ENCODE data around the gene MRGPRF. TPM values are rescaled to one million over a fixed set of nuclear protein-coding genes. Genes with fewer than 3 reads are reported as not detected.

The MRGPRF gene
- total RNA-seq, 2 donors from 2014 or later = not detected

- H3K4me3 Mint-ChIP-seq = no peak overlapping the region
- DNase-seq (ENCODE audit: low spot score) (no peak), ATAC-seq (no peak)
- H3K36me3 Mint-ChIP-seq = no peaks in the 10 kb centered on the region
- no peaks in the 10 kb centered on the region for H3K9me3 Mint-ChIP-seq
- peaks cover 0 to 6% of the 10 kb centered on the region in 2 donors for H3K4me1 Mint-ChIP-seq (ENCODE audit: low read depth in 2 of 2)
- no peak overlapping the region for H3K27ac Mint-ChIP-seq
- peaks cover 6 to 24% of the 10 kb centered on the region in 2 donors for H3K27me3 Mint-ChIP-seq
Observed at GRCh38 chr11:69007975-69008381, 5.1 kb downstream of the MRGPRF start.

- H3K9me3 Mint-ChIP-seq = no peaks in the 10 kb centered on the region
- no peak overlapping the region for H3K27ac Mint-ChIP-seq
- H3K4me3 Mint-ChIP-seq = no peak overlapping the region
- H3K36me3 Mint-ChIP-seq = no peaks in the 10 kb centered on the region
- peaks cover 0 to 5% of the 10 kb centered on the region in 2 donors for H3K4me1 Mint-ChIP-seq (ENCODE audit: low read depth in 2 of 2)
- H3K27me3 Mint-ChIP-seq = peaks cover 6 to 18% of the 10 kb centered on the region in 2 donors
- no peak for DNase-seq (ENCODE audit: low spot score)
- no peak for ATAC-seq
Observed at GRCh38 chr11:69006816-69007215, 6.2 kb downstream of the MRGPRF start.

- no peaks in the 10 kb centered on the region for H3K9me3 Mint-ChIP-seq
- H3K4me1 Mint-ChIP-seq (ENCODE audit: low read depth in 2 of 2) = no peaks in the 10 kb centered on the region
- H3K4me3 Mint-ChIP-seq = no peak overlapping the region
- H3K36me3 Mint-ChIP-seq = no peaks in the 10 kb centered on the region
- DNase-seq (ENCODE audit: low spot score) = no peak
- peaks cover 6 to 13% of the 10 kb centered on the region in 2 donors for H3K27me3 Mint-ChIP-seq
- ATAC-seq = no peak
- no peak overlapping the region for H3K27ac Mint-ChIP-seq
Observed at GRCh38 chr11:69005631-69006368, 7.2 kb downstream of the MRGPRF start.

GRCh38 chr11:69005183-69005630 lies 7.8 kb downstream of the MRGPRF start:
- peaks cover 6 to 13% of the 10 kb centered on the region in 2 donors for H3K27me3 Mint-ChIP-seq
- no peak for ATAC-seq
- no peak overlapping the region for H3K4me3 Mint-ChIP-seq
- no peaks in the 10 kb centered on the region for H3K36me3 Mint-ChIP-seq
- H3K4me1 Mint-ChIP-seq (ENCODE audit: low read depth in 2 of 2) = no peaks in the 10 kb centered on the region
- no peak overlapping the region for H3K27ac Mint-ChIP-seq
- no peak for DNase-seq (ENCODE audit: low spot score)
- H3K9me3 Mint-ChIP-seq = no peaks in the 10 kb centered on the region

GRCh38 chr11:69004411-69005182 lies 8.4 kb downstream of the MRGPRF start:
- no peaks in the 10 kb centered on the region for H3K9me3 Mint-ChIP-seq
- H3K36me3 Mint-ChIP-seq = no peaks in the 10 kb centered on the region
- no peak overlapping the region for H3K4me3 Mint-ChIP-seq
- H3K4me1 Mint-ChIP-seq (ENCODE audit: low read depth in 2 of 2) = peaks cover under 1% of the 10 kb centered on the region in 2 donors
- peaks cover 6 to 13% of the 10 kb centered on the region in 2 donors for H3K27me3 Mint-ChIP-seq
- ATAC-seq (no peak), DNase-seq (ENCODE audit: low spot score) (no peak)
- no peak overlapping the region for H3K27ac Mint-ChIP-seq

- Mint-ChIP-seq H3K9me3 (no peaks in the 10 kb centered on the region), H3K4me3 (no peak overlapping the region), H3K27ac (no peak overlapping the region), H3K36me3 (no peaks in the 10 kb centered on the region), H3K4me1 (ENCODE audit: low read depth in 2 of 2) (peaks cover 7% of the 10 kb centered on the region in 2 donors), H3K27me3 (peaks cover 6 to 13% of the 10 kb centered on the region in 2 donors)
- no peak for DNase-seq (ENCODE audit: low spot score)
- ATAC-seq = no peak
Observed at GRCh38 chr11:69003866-69004367, 9.1 kb downstream of the MRGPRF start.

GRCh38 chr11:69003301-69003865 lies 9.7 kb downstream of the MRGPRF start:
- H3K4me1 Mint-ChIP-seq (ENCODE audit: low read depth in 2 of 2) = peaks cover 11 to 13% of the 10 kb centered on the region in 2 donors
- H3K4me3 Mint-ChIP-seq = no peak overlapping the region
- no peak overlapping the region for H3K27ac Mint-ChIP-seq
- ATAC-seq = no peak
- no peaks in the 10 kb centered on the region for H3K36me3 Mint-ChIP-seq
- H3K27me3 Mint-ChIP-seq = peaks cover 6 to 13% of the 10 kb centered on the region in 2 donors
- no peak for DNase-seq (ENCODE audit: low spot score)
- no peaks in the 10 kb centered on the region for H3K9me3 Mint-ChIP-seq

GRCh38 chr11:69002570-69003231 lies 10.3 kb downstream of the MRGPRF start:
- DNase-seq (ENCODE audit: low spot score) (no peak), ATAC-seq (no peak)
- Mint-ChIP-seq H3K36me3 (no peaks in the 10 kb centered on the region), H3K27me3 (peaks cover 6 to 10% of the 10 kb centered on the region in 2 donors), H3K4me1 (ENCODE audit: low read depth in 2 of 2) (peaks cover 16% of the 10 kb centered on the region in 2 donors), H3K27ac (no peak overlapping the region), H3K9me3 (no peaks in the 10 kb centered on the region), H3K4me3 (no peak overlapping the region)

GRCh38 chr11:69002110-69002569 lies 10.9 kb downstream of the MRGPRF start:
- DNase-seq (ENCODE audit: low spot score) (no peak), ATAC-seq (no peak)
- H3K36me3 Mint-ChIP-seq = no peaks in the 10 kb centered on the region
- H3K27ac Mint-ChIP-seq = no peak overlapping the region
- H3K9me3 Mint-ChIP-seq = no peaks in the 10 kb centered on the region
- peaks cover 6 to 10% of the 10 kb centered on the region in 2 donors for H3K27me3 Mint-ChIP-seq
- peaks cover 16 to 18% of the 10 kb centered on the region in 2 donors for H3K4me1 Mint-ChIP-seq (ENCODE audit: low read depth in 2 of 2)
- no peak overlapping the region for H3K4me3 Mint-ChIP-seq

- Mint-ChIP-seq H3K4me1 (ENCODE audit: low read depth in 2 of 2) (peaks cover 16 to 18% of the 10 kb centered on the region in 2 donors), H3K36me3 (no peaks in the 10 kb centered on the region), H3K4me3 (no peak overlapping the region), H3K9me3 (no peaks in the 10 kb centered on the region), H3K27me3 (peaks cover 6 to 10% of the 10 kb centered on the region in 2 donors), H3K27ac (no peak overlapping the region)
- ATAC-seq (no peak), DNase-seq (ENCODE audit: low spot score) (no peak)
Observed at GRCh38 chr11:69001243-69002081, 11.6 kb downstream of the MRGPRF start.

GRCh38 chr11:69000831-69001242 lies 12.2 kb downstream of the MRGPRF start:
- Mint-ChIP-seq H3K27ac (no peak overlapping the region), H3K9me3 (no peaks in the 10 kb centered on the region)

GRCh38 chr11:69000391-69000790 lies 12.7 kb downstream of the MRGPRF start:
- peaks cover 16 to 18% of the 10 kb centered on the region in 2 donors for H3K4me1 Mint-ChIP-seq (ENCODE audit: low read depth in 2 of 2)
- H3K36me3 Mint-ChIP-seq = no peaks in the 10 kb centered on the region
- H3K9me3 Mint-ChIP-seq = no peaks in the 10 kb centered on the region
- H3K27me3 Mint-ChIP-seq = peaks cover 3 to 4% of the 10 kb centered on the region in 2 donors
- DNase-seq (ENCODE audit: low spot score) (no peak), ATAC-seq (no peak)
- no peak overlapping the region for H3K4me3 Mint-ChIP-seq
- H3K27ac Mint-ChIP-seq = no peak overlapping the region

More at GRCh38 chr11:69000831-69001242, 12.2 kb downstream of the MRGPRF start:
- H3K4me1 Mint-ChIP-seq (ENCODE audit: low read depth in 2 of 2) = peaks cover 16 to 18% of the 10 kb centered on the region in 2 donors
- no peak overlapping the region for H3K4me3 Mint-ChIP-seq
- H3K36me3 Mint-ChIP-seq = no peaks in the 10 kb centered on the region
- DNase-seq (ENCODE audit: low spot score) = no peak
- no peak for ATAC-seq
- peaks cover 6 to 7% of the 10 kb centered on the region in 2 donors for H3K27me3 Mint-ChIP-seq

Data from natural killer cell treated with Interleukin-12 subunit alpha and Interleukin-12 subunit beta and Interleukin-15 and Interleukin-18, amount 100 ng/mL, for 72 hours (primary cell).